Loucy (cell line): Measurements from ENCODE around the gene RALGPS2.

ENCODE experiments used
- EZH2phosphoT487 ChIP-seq: fragments of 200-600 bp; IDR thresholded peaks from 2 replicates; pipeline ENCODE4 v1.6.1; 2018; ENCODE audit warnings: antibody characterized with exemption, mild to moderate bottlenecking, moderate library complexity, borderline replicate concordance
- TF ChIP-seq, protein P1 (sequence below): fragments of 200-600 bp; sonication (generic); conservative IDR thresholded peaks from 2 replicates; pipeline ENCODE4 v1.5.1; 2014; ENCODE audit warnings: mild to moderate bottlenecking, antibody characterized with exemption, low read length

DNA sequence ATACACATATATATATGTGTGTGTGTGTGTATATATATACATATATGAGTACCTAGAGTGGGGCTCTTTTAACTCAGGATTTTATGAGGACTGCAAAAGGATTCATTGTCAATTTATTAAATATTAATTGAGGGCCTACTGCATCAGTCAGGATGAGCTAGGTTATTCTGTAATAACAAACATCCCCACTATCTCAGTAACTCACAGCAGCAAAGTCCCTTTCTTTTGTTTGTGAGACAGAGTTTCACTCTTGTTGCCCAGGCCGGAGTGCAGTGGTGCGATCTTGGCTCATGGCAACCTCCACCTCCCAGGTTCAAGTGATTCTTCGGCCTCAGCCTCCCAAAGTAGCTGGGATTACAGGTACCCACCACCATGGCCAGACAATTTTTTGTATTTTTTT is 236.8 kb downstream of the RALGPS2 start:
- TF ChIP-seq, protein P1, sequence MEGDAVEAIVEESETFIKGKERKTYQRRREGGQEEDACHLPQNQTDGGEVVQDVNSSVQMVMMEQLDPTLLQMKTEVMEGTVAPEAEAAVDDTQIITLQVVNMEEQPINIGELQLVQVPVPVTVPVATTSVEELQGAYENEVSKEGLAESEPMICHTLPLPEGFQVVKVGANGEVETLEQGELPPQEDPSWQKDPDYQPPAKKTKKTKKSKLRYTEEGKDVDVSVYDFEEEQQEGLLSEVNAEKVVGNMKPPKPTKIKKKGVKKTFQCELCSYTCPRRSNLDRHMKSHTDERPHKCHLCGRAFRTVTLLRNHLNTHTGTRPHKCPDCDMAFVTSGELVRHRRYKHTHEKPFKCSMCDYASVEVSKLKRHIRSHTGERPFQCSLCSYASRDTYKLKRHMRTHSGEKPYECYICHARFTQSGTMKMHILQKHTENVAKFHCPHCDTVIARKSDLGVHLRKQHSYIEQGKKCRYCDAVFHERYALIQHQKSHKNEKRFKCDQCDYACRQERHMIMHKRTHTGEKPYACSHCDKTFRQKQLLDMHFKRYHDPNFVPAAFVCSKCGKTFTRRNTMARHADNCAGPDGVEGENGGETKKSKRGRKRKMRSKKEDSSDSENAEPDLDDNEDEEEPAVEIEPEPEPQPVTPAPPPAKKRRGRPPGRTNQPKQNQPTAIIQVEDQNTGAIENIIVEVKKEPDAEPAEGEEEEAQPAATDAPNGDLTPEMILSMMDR, result no peak
- no peak for TF ChIP-seq EZH2phosphoT487
